ENCODE results near the gene SMAD6.
"Not testable (repeated sequence)": the region's sequence is repeated elsewhere in the genome, so short reads cannot be mapped to it uniquely, and the experiment has no call there.

Gene SMAD6

DNA sequence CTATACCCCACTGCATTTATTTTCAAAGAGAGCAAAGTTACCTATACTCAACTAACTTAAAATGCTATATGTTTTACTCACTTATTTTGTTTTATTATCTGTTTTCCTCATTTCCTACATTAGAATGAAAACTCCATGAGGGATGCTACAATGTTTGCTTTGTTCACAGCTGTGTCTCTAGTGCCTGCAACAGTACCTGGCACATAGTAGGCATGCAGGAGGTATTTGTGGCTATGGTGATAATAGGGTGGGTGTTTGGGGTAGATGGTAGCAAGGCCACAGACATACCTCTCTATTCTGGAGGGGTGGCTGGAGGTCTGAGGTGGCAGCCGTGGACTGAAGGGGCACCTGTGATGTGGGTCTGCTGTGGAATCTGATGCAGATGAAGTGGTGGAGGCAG is 24.7 kb upstream of the SMAD6 start:
- FAIRE-seq, result no peak

DNA sequence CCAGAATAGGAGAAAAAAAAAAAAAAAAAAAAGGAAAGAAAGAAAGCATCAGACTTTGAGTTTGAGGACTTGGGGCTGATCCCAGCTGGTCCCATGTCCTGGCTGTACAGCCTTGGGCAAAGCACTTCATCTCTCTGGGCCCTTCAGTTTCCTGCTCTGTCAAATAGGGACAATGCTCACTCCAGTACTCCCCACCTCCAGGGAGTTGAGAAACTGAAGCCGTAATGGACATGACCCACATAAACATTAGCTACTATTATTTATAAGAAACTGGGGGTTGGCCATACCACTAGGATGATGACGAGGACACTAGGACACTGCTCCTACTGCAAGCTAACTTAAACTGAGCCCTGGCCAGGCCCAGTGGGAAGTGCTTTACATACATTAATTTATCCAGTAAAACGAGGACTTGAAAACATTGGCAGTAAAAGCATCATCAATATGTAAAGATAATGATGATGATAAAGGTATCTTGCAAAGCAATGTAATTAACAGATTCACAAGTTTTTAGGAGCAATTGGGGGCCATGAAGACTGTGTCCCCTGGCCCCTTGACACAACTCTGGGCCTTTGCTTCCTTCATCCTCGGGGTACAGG is 22.9 kb upstream of the SMAD6 start:
- FAIRE-seq, result no peak

GRCh38 chr15:66679657-66680108 is 22.4 kb upstream of the SMAD6 start:
- no peak for FAIRE-seq

DNA sequence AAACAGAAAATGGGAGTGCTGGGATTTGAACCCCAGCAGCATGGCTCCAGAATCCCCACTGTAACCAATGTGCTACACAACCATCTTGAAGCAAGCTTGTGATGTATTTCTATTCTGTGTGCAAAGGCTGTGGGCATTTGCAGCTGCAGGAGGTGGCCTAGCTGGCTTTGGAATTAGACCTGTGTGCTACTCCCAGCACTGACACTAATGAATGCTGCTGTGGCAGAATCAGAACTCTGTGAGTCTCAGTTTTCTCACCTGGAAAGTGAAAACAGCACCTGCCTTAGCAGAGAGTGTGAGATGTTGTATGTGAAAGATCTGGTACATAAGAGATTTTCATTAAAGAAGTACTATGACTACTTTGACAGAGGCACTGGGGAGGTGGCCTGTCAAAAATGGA is 21.5 kb upstream of the SMAD6 start:
- no peak for FAIRE-seq

DNA sequence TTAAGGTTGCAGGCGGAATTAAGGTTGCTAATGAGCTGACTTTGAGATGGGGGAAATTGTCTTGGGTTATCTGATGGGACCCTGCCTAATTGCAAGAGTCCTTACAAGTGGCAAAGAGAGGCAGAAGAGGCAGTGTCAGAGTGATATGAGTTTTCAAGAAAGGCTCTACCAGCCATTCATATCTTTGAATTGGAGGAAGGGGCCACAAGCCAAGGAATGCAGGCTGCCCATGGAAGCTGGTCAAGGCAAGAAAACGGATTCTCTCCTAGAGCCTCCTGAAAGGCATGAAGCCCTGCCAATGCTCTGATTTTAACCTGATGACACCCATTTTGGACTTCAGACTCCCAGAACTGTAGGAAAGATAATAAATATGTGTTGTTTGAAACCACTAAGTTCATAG is 20.6 kb upstream of the SMAD6 start:
- FAIRE-seq, result no peak

- FAIRE-seq, result no peak
Observed at GRCh38 chr15:66682246-66682645, 19.8 kb upstream of the SMAD6 start.

DNA sequence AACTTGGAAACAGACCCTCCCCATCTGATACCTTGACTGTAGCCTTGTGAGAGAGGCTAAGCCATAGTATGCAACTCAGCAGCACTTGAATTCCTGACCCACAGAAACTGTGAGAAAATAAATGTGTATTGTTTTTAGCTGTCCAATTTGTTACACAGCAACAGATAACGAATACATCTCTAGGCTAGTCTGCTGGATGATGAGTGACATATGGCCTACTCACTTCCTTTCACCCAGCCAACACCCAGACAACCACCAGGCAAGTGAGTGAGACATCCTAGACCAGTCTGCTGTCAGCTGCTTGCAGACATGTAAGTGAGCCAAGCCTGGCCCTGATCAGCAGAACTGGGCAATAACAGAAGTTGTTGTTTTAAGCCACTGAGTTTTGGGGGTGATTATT is 19.2 kb upstream of the SMAD6 start:
- FAIRE-seq, result no peak

DNA sequence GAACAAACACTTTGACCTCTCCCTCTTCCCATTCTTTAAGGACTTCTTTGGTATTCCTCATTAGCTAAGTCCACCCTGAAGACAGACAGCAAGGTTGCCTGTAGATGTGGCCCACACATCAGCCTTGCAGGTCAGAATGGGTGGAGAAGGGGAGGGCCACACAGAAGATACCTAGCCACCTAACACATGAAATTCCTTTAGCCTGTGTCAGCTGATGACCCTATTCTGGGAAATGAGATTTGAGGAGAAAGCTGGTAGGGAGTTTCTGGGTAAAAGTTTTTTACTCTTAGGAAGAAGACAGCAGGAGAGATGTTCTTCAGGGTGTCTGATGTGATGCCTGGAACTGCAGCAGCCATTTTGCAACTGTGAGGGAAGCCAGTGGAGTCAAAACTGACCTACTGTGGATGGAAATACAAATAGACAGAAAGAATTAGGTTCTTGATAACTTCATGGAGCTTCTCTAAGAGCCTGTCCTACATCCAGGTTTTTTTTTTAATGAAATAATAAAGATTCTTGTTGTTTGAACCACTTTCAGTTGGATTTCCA is 17.8 kb upstream of the SMAD6 start:
- no peak for FAIRE-seq

GRCh38 chr15:66685638-66686150 is 16.3 kb upstream of the SMAD6 start:
- FAIRE-seq, result peak; percentile 58

DNA sequence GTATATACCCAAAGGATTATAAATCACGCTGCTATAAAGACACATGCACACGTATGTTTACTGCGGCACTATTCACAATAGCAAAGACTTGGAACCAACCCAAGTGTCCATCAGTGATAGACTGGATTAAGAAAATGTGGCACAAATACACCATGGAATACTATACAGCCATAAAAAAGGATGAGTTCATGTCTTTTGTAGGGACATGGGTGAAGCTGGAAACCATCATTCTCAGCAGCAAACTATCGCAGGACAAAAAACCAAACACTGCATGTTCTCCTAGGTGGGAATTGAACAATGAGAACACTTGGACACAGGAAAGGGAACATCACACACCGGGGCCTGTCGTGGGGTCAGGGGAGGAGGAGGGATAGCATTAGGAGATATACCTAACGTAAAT is 11.1 kb upstream of the SMAD6 start:
- FAIRE-seq, result not testable (repeated sequence)

DNA sequence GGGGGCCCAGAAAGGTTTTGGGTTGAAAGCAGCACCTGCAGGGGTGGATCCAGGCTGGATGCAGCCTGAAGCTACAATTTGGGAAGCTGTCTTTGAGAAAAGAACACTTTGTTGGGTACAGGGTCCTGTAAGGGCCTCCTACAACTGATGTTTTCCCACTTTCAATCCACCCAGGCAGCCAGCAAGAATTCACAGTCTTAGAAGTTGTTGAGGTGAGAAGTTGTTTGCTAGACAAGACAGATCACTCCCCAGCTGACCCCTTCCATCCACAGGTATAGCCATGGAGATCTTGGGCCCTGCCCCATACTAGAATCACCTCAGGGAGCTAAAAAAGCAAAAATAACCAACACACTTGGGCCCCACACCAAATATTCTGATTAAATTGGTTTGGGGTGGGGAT is 10.3 kb upstream of the SMAD6 start:
- FAIRE-seq, result no peak

DNA sequence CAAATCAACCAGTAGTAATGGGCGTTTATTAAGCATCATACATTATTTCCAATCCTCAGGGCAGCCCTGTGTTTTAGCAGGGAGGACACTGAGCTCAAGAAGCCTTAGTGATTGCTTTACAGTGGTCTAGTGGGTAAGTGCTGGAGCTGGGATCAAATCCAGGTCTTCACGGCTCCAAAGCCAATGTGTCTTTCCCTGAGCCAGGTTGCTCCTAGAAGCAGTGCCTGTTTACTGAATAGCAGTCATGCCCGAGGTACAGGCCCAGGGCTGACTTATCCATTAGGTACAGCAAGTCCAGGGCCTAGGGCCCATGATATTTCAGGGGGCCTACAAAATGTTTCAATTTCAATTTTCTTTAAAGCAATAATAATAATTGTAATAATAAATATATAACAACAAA is 9.6 kb upstream of the SMAD6 start:
- no peak for FAIRE-seq

DNA sequence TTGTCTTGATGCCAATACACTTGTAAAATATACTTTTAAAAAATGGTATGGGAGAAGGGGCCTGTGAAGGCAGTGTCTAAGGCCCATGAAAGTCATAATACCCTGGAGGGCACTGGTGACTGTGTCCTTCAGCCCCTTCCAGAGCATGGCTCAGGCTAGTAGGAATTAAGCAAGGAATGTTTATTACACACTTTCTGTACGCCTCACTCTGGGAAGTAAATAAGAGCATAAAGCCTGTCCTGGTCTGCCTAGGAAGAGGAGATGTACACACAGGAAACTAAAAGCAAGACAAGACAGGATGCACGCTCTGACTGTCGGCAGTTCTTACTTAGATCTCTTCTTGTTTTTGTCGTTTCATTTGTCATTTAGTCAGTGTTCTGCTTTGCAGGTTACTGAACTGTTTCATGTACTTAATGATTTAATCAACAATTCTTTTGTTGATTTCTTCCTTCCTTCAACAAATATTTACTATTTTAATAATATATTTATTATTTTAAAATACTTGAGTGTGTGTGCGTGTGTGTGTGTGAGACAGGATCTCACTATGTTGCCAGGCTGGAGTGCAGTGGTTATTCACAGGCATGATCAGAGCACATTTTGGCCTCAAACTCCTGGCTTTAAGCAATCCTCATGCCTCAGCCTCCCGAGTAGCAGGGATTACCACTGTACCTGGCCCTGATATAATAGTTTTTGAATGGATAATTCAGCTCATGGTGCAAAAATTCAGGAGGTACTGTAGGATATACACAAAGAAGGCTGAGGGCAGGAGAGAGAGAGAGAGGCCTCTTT is 9.0 kb upstream of the SMAD6 start:
- no peak for FAIRE-seq

- no peak for FAIRE-seq
Observed at GRCh38 chr15:66696770-66697169, 5.3 kb upstream of the SMAD6 start.

DNA sequence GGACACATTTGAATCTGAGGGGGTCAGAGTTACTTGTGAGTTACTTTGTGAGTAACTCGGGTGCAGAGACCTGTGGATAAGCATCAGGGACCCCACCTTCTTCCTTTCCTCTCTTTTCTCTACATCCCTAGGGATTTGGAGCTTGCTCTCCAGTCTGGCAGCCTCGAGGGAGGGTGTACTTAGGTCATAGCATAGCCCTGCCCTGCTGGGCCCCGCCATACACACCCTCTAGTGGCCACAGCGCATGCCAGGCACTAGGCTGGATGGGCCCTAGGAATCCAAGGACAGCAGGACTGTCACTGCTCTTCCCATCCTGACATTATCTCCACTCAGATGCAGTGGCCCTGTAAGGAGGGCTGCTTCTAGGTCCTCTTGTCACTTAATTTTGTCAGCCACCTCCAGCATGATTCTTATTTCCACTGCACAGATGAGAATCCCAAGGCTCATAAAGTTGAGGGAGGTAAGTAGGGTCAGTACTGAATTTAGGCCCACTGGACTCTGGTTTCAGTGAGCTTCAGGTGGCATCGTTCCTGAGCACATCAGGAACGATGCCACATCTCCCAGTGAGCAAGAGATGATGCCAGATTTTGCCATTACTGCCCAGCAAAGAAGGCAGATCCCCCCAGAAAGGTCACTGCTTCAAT is 3.6 kb upstream of the SMAD6 start:
- no peak for FAIRE-seq

DNA sequence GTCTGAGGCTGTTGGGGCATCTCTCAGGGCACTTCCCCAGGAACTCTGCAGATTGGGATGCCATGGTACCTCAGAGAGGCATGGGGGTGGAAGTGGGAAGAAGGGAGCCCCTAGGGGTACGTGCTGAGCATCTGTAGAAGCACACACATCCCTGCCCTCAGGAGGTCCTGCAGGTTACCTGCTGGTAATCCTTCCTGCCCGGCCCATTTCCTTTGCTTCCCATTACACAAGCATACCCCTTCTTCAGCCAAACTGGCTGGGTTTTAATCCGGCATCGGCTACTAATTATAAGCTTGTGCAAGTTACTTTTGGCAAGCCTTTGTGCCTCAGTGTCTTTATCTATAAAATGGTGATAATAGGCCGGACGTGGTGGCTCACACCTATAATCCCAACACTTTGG is 3.1 kb upstream of the SMAD6 start:
- FAIRE-seq, result no peak

DNA sequence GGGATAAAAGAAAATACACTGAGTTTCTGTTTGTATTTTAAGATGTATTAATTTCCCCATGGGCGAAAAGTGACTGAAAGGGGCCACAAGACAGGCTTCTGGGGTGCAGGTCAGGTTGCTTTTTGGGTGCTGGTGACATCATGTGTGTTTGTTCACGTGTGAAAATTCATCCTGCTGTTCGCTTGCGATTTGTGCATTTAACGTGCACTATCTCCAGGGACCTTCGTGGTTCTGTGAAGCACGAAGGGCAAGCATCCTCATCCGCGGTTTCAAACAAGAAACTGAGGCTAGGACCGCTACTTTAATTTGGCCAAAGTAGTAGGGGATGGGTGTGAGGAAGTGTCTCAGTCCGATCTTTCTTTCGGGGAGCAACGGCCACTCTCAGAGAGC is 1.6 kb upstream of the SMAD6 start:
- no peak for FAIRE-seq

- no peak for FAIRE-seq
Observed at GRCh38 chr15:66700802-66701421, 1.1 kb upstream of the SMAD6 start.

GRCh38 chr15:66701422-66702034 is 508 bp upstream of the SMAD6 start:
- FAIRE-seq, result no peak

DNA sequence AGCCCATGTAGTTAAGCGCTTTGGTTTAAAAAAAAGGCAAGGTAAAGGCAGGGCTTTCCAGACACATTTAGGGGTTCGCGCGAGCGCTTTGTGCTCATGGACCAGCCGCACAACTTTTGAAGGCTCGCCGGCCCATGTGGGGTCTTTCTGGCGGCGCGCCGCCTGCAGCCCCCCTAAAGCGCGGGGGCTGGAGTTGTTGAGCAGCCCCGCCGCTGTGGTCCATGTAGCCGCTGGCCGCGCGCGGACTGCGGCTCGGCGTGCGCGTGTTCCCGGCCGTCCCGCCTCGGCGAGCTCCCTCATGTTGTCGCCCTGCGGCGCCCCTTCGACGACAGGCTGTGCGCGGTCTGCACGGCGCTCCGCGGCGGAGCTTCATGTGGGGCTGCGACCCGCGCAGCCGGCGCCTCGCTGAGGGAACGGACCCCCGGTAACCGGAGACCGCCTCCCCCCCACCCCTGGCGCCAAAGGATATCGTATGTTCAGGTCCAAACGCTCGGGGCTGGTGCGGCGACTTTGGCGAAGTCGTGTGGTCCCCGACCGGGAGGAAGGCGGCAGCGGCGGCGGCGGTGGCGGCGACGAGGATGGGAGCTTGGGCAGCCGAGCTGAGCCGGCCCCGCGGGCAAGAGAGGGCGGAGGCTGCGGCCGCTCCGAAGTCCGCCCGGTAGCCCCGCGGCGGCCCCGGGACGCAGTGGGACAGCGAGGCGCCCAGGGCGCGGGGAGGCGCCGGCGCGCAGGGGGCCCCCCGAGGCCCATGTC is 927 bp downstream of the SMAD6 start:
- FAIRE-seq, result no peak

- FAIRE-seq, result no peak
Observed at GRCh38 chr15:66703540-66703941, 1.5 kb downstream of the SMAD6 start.

All from A204.1 (cell line).